Breast epithelium (tissue), 4 donors: ENCODE data around the gene IFNGR2. TPM values are rescaled to one million over a fixed set of nuclear protein-coding genes. Genes with fewer than 3 reads are reported as not detected.

Experiments used
- DNase-seq, 2 donors: peaks; one replicate each; pipeline ENCODE4 v3.0.0-alpha.2; 2019; ENCODE audit warnings: low spot score in 2 of 2
- H3K27ac ChIP-seq, 2 donors: fragments of 200-600 bp; sonication (generic) in 1 of 2; one replicate each; pipeline ENCODE4 v1.5.1; 2016 to 2019; ENCODE audit warnings: mild to moderate bottlenecking in 1 of 2
- H3K27me3 ChIP-seq, 2 donors: fragments of 200-600 bp; sonication (generic) in 1 of 2; one replicate each; pipeline versions ENCODE4 v1.5.1 to v1.6.0; 2017 to 2019; ENCODE audit warnings: control low read depth in 1 of 2, mild to moderate bottlenecking in 1 of 2
- H3K36me3 ChIP-seq: fragments of 200-600 bp; one replicate; pipeline ENCODE4 v1.5.1; 2019
- H3K4me1 ChIP-seq, 2 donors: fragments of 200-600 bp; sonication (generic); one replicate each; pipeline ENCODE4 v1.5.1; 2016 to 2019; ENCODE audit warnings: control low read depth in 1 of 2
- H3K4me3 ChIP-seq, 3 donors: fragments of 200-600 bp; sonication (generic); 1 replicate in 2 of 3; 2 replicates in 1 of 3; pipeline ENCODE4 v1.5.1; 2016 to 2019; ENCODE audit warnings: mild to moderate bottlenecking in 3 of 3, moderate library complexity in 2 of 3
- H3K9me3 ChIP-seq, 2 donors: fragments of 200-600 bp; sonication (generic) in 1 of 2; one replicate each; pipeline ENCODE4 v1.5.1; 2016 to 2019; ENCODE audit warnings: control low read depth in 1 of 2
- CTCF ChIP-seq, 3 donors: fragments of 450-650 bp; IDR thresholded peaks; one replicate each; pipeline ENCODE4 v1.5.1; 2016 to 2017; ENCODE audit warnings: antibody characterized with exemption in 3 of 3, mild to moderate bottlenecking in 3 of 3, moderate library complexity in 3 of 3
- POLR2A ChIP-seq: fragments of 450-650 bp; IDR thresholded peaks from one replicate; pipeline ENCODE4 v1.6.1; 2016; ENCODE audit warnings: antibody characterized with exemption, mild to moderate bottlenecking, moderate library complexity
- POLR2AphosphoS5 ChIP-seq, 3 donors: sonication (generic); formaldehyde crosslinking; IDR thresholded peaks; one replicate each; pipeline ENCODE4 v1.6.1; 2017; ENCODE audit warnings: antibody characterized with exemption in 3 of 3
- intact Hi-C: fragments of 100-400 bp; cut with DNase I; formaldehyde crosslinking; loops from one replicate; pipeline ENCODE4 v1.15.1; 2023; ENCODE audit warnings: low total_unique reads
- total RNA-seq, 3 donors: library from RNA; depleted of rRNA; stranded (reverse); fragments of >200 nt; gene quantifications; one replicate each; pipeline ENCODE4 v1.1.0, GENCODE V29; 2016

IFNGR2 gene
- total RNA-seq, 3 donors from 2014 or later: 61.6 to 76.7 (median 70.8) TPM

DNA sequence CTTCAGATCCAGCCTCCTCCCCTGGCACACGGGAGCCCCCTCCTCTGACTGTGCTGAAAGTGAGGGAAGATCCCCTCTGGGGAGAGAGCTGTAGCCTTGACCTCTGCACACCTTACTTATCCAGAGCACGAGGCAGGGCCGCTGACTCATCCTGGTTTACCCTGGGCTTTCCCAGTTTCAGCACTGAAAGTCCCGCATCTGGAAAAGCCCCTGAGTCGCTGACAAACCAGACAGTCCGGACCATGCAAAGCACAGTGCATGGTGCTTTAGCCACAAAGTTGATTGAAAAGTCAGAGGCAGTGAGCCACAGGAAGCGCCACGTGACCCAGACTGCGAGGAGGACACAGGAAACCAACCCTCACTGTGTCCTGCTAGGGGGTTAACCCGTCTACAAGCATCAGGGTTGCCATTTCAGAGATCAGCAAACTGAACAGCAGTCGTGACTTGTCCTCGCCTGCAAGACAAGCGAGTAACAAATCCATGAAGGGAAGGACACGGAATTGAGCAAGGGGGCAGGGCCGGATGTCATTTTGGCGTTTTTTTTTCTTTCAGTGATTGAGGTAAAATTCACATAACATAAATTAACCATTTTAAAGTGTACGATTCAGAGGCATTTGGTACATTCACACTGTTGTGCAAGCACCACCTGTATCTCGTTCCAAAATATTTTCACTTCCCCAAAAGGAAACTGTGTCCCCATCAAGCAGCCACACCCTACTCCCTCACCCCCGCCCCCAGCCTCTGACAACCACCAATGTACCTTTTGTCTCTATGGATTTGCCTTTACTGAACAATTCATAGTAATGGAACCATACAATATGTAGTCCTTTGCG is 19.9 kb upstream of the IFNGR2 start:
- Histone ChIP-seq H3K4me1 (peaks cover 0 to 11% of the 10 kb centered on the region in 2 donors), H3K27me3 (no peaks in the 10 kb centered on the region), H3K36me3 (no peaks in the 10 kb centered on the region), H3K27ac (peak overlapping the region; percentile 69 to 81), H3K9me3 (no peaks in the 10 kb centered on the region), H3K4me3 (peak overlapping the region; percentile 2 to 51 (median 32))
- TF ChIP-seq POLR2AphosphoS5 (IDR thresholded peaks at IDR 0.05): peak in 2 of 3 donors; percentile 35 to 42
- TF ChIP-seq POLR2A: no peak
- peak; percentile 56 to 59 for DNase-seq
- intact Hi-C loops: no loop called here

GRCh38 chr21:33384841-33385331 is 18.3 kb upstream of the IFNGR2 start:
- no peak overlapping the region for H3K27ac ChIP-seq

GRCh38 chr21:33386222-33386784 is 16.9 kb upstream of the IFNGR2 start:
- TF ChIP-seq POLR2AphosphoS5 (IDR thresholded peaks at IDR 0.05) (no peak), POLR2A (no peak), CTCF (IDR thresholded peaks at IDR 0.05) (no peak)
- Histone ChIP-seq H3K27ac (no peak overlapping the region), H3K4me1 (no peaks in the 10 kb centered on the region), H3K4me3 (no peak overlapping the region), H3K36me3 (no peaks in the 10 kb centered on the region), H3K9me3 (no peaks in the 10 kb centered on the region), H3K27me3 (no peaks in the 10 kb centered on the region)
- DNase-seq: no peak
- intact Hi-C loops: no loop called here

More at GRCh38 chr21:33384841-33385331, 18.3 kb upstream of the IFNGR2 start:
- Histone ChIP-seq H3K4me1 (peaks cover 0 to 6% of the 10 kb centered on the region in 2 donors), H3K36me3 (no peaks in the 10 kb centered on the region), H3K4me3 (no peak overlapping the region), H3K27me3 (no peaks in the 10 kb centered on the region), H3K9me3 (no peaks in the 10 kb centered on the region)
- intact Hi-C loops: no loop called here
- no peak for TF ChIP-seq POLR2A
- TF ChIP-seq POLR2AphosphoS5 (IDR thresholded peaks at IDR 0.05): no peak
- TF ChIP-seq CTCF (IDR thresholded peaks at IDR 0.05): no peak
- no peak for DNase-seq

DNA sequence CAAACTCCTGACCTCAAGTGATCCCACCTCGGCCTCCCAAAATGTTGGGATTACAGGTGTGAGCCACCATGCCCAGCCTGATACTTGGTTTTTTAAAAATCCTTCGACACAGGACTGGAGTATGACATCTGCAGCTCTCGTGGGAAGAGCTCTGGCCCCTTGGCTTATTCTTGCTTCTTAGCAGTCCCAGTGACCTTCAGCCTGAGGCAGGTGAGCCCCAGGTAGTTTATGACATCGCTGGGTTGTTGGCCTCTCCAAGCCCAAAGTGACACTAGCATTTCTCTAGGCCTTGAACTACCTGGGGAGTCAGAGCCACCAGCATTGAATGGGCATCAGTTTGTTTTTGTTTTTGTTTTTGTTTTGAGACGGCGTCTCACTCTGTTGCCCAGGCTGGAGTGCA is 15.9 kb upstream of the IFNGR2 start:
- Histone ChIP-seq H3K36me3 (no peaks in the 10 kb centered on the region), H3K9me3 (no peaks in the 10 kb centered on the region), H3K4me3 (no peak overlapping the region), H3K4me1 (no peaks in the 10 kb centered on the region), H3K27ac (no peak overlapping the region), H3K27me3 (no peaks in the 10 kb centered on the region)
- DNase-seq: no peak
- intact Hi-C loops: no loop called here
- TF ChIP-seq POLR2AphosphoS5 (IDR thresholded peaks at IDR 0.05) (no peak), CTCF (IDR thresholded peaks at IDR 0.05) (no peak), POLR2A (no peak)

GRCh38 chr21:33388188-33388587 is 15.0 kb upstream of the IFNGR2 start:
- intact Hi-C loops: no loop called here
- Histone ChIP-seq H3K9me3 (no peaks in the 10 kb centered on the region), H3K4me1 (no peaks in the 10 kb centered on the region), H3K36me3 (no peaks in the 10 kb centered on the region), H3K27me3 (no peaks in the 10 kb centered on the region), H3K27ac (no peak overlapping the region), H3K4me3 (no peak overlapping the region)
- TF ChIP-seq CTCF (IDR thresholded peaks at IDR 0.05) (no peak), POLR2AphosphoS5 (IDR thresholded peaks at IDR 0.05) (no peak), POLR2A (no peak)
- DNase-seq: no peak
